HCT116 (cell line): ENCODE data around the gene TGM2. TPM values are rescaled to one million over a fixed set of nuclear protein-coding genes. Genes with fewer than 3 reads are reported as not detected.
A peak's percentile ranks its signal among the peaks of the same experiment; 100 is the strongest.

Experiments
- ATAC-seq: fragments of 200-7000 bp; cut with Tn5 transposase; 2 replicates; pipeline ENCODE4 v1.9.1; 2020; ENCODE audit warnings: mild to moderate bottlenecking, moderate library complexity
- BruUV-seq: library from RNA; stranded (reverse); fragments of 400-500 nt; replicated peaks from 2 replicates; lab custom pipeline; 2021; lab: Mats Ljungman, UMichigan
- CTCF ChIA-PET: fragments of 300-600 bp; sonication (Branson Sonifier 250); formaldehyde crosslinking; loops from one replicate; lab custom pipeline; 2021; ENCODE audit warnings: antibody characterized with exemption; lab: Charles Lee
- POLR2A ChIA-PET: fragments of 300-600, 350-600 bp; sonication (Branson Sonifier 250); formaldehyde crosslinking; loops from one replicate; lab custom pipeline; 2021; ENCODE audit warnings: antibody characterized with exemption; lab: Charles Lee
- RAD21 ChIA-PET, 2 experiments: fragments of 300-600 bp; sonication (Branson Sonifier 250); formaldehyde crosslinking; loops; one replicate each; lab custom pipeline; 2023; ENCODE audit warnings: low total read pairs in 2 of 2; ENCODE audit not compliant: uncharacterized antibody in 2 of 2, unreplicated experiment in 2 of 2, low non-redundant PET in 1 of 2; lab: Charles Lee
- DNase-seq: peaks from one replicate; pipeline ENCODE4 v3.0.0-alpha.2; 2010; ENCODE audit warnings: low read depth, low spot score
- H2AFZ ChIP-seq: fragments of 200-600 bp; shearing (Covaris generic), sonication (generic); 2 replicates; pipeline ENCODE4 v1.6.1; 2017; ENCODE audit warnings: low read depth, mixed run types, mixed read lengths, antibody characterized with exemption, low read length; ENCODE audit not compliant: poor library complexity, severe bottlenecking
- H3K27ac ChIP-seq: 2 replicates; pipeline ENCODE4 v1.5.1; 2012; ENCODE audit warnings: low read depth, low read length
- H3K27me3 ChIP-seq: fragments of 200-600 bp; sonication (generic); 2 replicates; pipeline ENCODE4 v1.6.1; 2016; ENCODE audit warnings: mixed run types, low read length, mixed read lengths; ENCODE audit not compliant: insufficient read depth
- H3K36me3 ChIP-seq, 2 experiments: fragments of 200-500 bp in 1 of 2; fragments of 200-600 bp in 1 of 2; sonication (Bioruptor generic) in 1 of 2; sonication (generic) in 1 of 2; 2 replicates each; pipeline versions ENCODE4 v1.5.1 to v1.6.1; 2014 to 2016; ENCODE audit warnings: low read length in 2 of 2, inconsistent platforms in 1 of 2, mixed read lengths in 1 of 2, mixed run types in 1 of 2; ENCODE audit not compliant: insufficient read depth in 2 of 2, control insufficient read depth in 1 of 2
- H3K4me1 ChIP-seq, 2 experiments: fragments of 200-600 bp in 1 of 2; sonication (generic) in 1 of 2; 2 replicates each; pipeline versions ENCODE4 v1.5.1 to v1.6.1; 2012 to 2017; ENCODE audit warnings: low read length in 2 of 2, inconsistent platforms in 1 of 2, mild to moderate bottlenecking in 1 of 2, mixed read lengths in 1 of 2, mixed run types in 1 of 2, moderate library complexity in 1 of 2; ENCODE audit not compliant: insufficient read depth in 2 of 2, control insufficient read depth in 1 of 2
- H3K4me2 ChIP-seq: fragments of 200-600 bp; sonication (generic); 2 replicates; pipeline ENCODE4 v1.6.1; 2017; ENCODE audit warnings: mixed run types, low read length, mixed read lengths
- H3K4me3 ChIP-seq, 2 experiments: fragments of 200-600 bp in 1 of 2; sonication (generic) in 1 of 2; replicated peaks in 1 of 2; 2 replicates each; pipeline ENCODE4 v1.5.1; 2011 to 2016; ENCODE audit warnings: low read length in 2 of 2, control low read depth in 1 of 2, low read depth in 1 of 2, mild to moderate bottlenecking in 1 of 2, mixed read lengths in 1 of 2, mixed run types in 1 of 2
- H3K79me2 ChIP-seq: fragments of 200-600 bp; sonication (generic); 2 replicates; pipeline ENCODE4 v1.6.1; 2017; ENCODE audit warnings: mild to moderate bottlenecking, mixed run types, low read length, moderate library complexity, mixed read lengths; ENCODE audit not compliant: insufficient read depth
- H3K9ac ChIP-seq: fragments of 200-600 bp; sonication (generic); 2 replicates; pipeline ENCODE4 v1.6.1; 2016; ENCODE audit warnings: low read length, mixed read lengths
- H3K9me2 ChIP-seq: fragments of 200-600 bp; sonication (generic), shearing (Covaris generic); 2 replicates; pipeline ENCODE4 v1.6.1; 2017; ENCODE audit warnings: mixed run types, mild to moderate bottlenecking, moderate library complexity; ENCODE audit not compliant: insufficient read depth
- H3K9me3 ChIP-seq, 2 experiments: fragments of 200-500 bp in 1 of 2; fragments of 200-600 bp in 1 of 2; sonication (Bioruptor generic) in 1 of 2; sonication (generic) in 1 of 2; 2 replicates each; pipeline ENCODE4 v1.6.1; 2014 to 2017; ENCODE audit warnings: low read length in 2 of 2, mixed read lengths in 2 of 2, inconsistent platforms in 1 of 2, low read depth in 1 of 2, mild to moderate bottlenecking in 1 of 2, mixed run types in 1 of 2, moderate library complexity in 1 of 2; ENCODE audit not compliant: control insufficient read depth in 1 of 2, insufficient read depth in 1 of 2
- H4K20me1 ChIP-seq: fragments of 200-600 bp; sonication (generic), shearing (Covaris generic); 2 replicates; pipeline ENCODE4 v1.6.1; 2017; ENCODE audit warnings: mixed run types, mild to moderate bottlenecking, moderate library complexity; ENCODE audit not compliant: insufficient read depth
- CBX3 ChIP-seq: IDR thresholded peaks from 2 replicates; pipeline ENCODE4 v1.6.1; 2012; ENCODE audit warnings: low read depth
- POLR2A ChIP-seq: IDR thresholded peaks from 2 replicates; pipeline ENCODE4 v1.7.0; 2011; ENCODE audit warnings: borderline replicate concordance; ENCODE audit not compliant: insufficient read depth, insufficient read length; ENCODE audit errors: extremely low read depth
- YY1 ChIP-seq: IDR thresholded peaks from 2 replicates; pipeline ENCODE4 v1.6.1; 2011; ENCODE audit warnings: low read length, low read depth, moderate library complexity, mild to moderate bottlenecking; ENCODE audit not compliant: insufficient replicate concordance; ENCODE audit errors: extremely low read depth
- ZFX ChIP-seq: fragments of 450-650 bp; IDR thresholded peaks from 2 replicates; pipeline ENCODE4 v1.6.1; 2017
- intact Hi-C: fragments of 100-400 bp; cut with micrococcal nuclease; formaldehyde crosslinking; loops from 2 replicates; pipeline ENCODE4 v1.10.0; 2022
- total RNA-seq: library from RNA; stranded (reverse); gene quantifications from one replicate; pipeline ENCODE4 v1.2.1, GENCODE V29; 2021; ENCODE audit not compliant: unreplicated experiment
- TF ChIP-seq, protein P1 (sequence below), 3 experiments: fragments of 200-600 bp in 1 of 3; sonication (generic) in 1 of 3; IDR thresholded peaks in 2 of 3; conservative IDR thresholded peaks in 1 of 3; 2 replicates each; pipeline ENCODE4 v1.5.1; 2012 to 2017; ENCODE audit warnings: low read depth in 2 of 3, low read length in 2 of 3, antibody characterized with exemption in 1 of 3, borderline replicate concordance in 1 of 3, control low read depth in 1 of 3, mild to moderate bottlenecking in 1 of 3, mixed read lengths in 1 of 3, mixed run types in 1 of 3, moderate library complexity in 1 of 3; ENCODE audit not compliant: insufficient read depth in 1 of 3
- TF ChIP-seq, protein P2 (sequence below): IDR thresholded peaks from 2 replicates; pipeline ENCODE4 v1.6.1; 2012
- TF ChIP-seq, protein P3 (sequence below): IDR thresholded peaks from 2 replicates; pipeline ENCODE4 v1.6.1; 2012

Gene TGM2
- total RNA-seq, 1 experiment from 2014 or later, result 6.1 TPM

DNA sequence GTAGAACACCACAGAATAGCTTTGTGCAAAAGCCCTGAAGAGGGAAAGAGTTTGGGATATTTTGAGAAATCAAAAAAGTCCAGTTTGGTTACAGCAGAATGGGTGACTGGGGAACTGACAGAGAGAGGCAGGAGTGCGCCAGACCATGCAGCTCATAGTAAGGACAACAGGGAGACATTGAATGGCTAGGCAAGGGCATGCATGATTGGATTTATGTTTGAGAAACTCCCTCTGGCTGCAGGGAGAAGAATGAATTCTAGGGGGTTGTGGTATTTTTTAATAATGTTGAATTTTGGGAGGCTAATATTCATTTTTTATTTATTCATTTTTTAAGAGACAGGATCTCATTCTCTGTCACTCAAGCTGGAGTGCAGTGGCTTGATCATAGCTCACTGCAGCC lies 49.9 kb downstream of the TGM2 start:
- Histone ChIP-seq H3K4me1 (peaks cover 5 to 34% of the 10 kb centered on the region in 2 experiments; a peak in 3 of 4 replicates), H3K27me3 (no peaks in the 10 kb centered on the region), H3K9me2 (no peaks in the 10 kb centered on the region), H3K4me3 (no peak overlapping the region), H4K20me1 (no peaks in the 10 kb centered on the region), H3K9ac (no peak overlapping the region), H3K27ac (no peak overlapping the region), H2AFZ (no peak overlapping the region), H3K4me2 (no peak overlapping the region), H3K36me3 (no peaks in the 10 kb centered on the region), H3K79me2 (no peaks in the 10 kb centered on the region), H3K9me3 (no peaks in the 10 kb centered on the region)
- ATAC-seq, result no peak
- no peak for DNase-seq
- BruUV-seq, result no TSS peak
- intact Hi-C loops, result no loop called here
- ChIA-PET RAD21 (no interaction called here), POLR2A (no interaction called here), CTCF (interaction anchor here (0.9 to 4.4 kb wide), 3 partner anchors 12 to 106 kb away, joined by 3 to 27 read pairs (median 3); no protein-coding TSS in a partner anchor)
- no peak for TF ChIP-seq YY1
- TF ChIP-seq, protein P1, sequence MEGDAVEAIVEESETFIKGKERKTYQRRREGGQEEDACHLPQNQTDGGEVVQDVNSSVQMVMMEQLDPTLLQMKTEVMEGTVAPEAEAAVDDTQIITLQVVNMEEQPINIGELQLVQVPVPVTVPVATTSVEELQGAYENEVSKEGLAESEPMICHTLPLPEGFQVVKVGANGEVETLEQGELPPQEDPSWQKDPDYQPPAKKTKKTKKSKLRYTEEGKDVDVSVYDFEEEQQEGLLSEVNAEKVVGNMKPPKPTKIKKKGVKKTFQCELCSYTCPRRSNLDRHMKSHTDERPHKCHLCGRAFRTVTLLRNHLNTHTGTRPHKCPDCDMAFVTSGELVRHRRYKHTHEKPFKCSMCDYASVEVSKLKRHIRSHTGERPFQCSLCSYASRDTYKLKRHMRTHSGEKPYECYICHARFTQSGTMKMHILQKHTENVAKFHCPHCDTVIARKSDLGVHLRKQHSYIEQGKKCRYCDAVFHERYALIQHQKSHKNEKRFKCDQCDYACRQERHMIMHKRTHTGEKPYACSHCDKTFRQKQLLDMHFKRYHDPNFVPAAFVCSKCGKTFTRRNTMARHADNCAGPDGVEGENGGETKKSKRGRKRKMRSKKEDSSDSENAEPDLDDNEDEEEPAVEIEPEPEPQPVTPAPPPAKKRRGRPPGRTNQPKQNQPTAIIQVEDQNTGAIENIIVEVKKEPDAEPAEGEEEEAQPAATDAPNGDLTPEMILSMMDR (IDR thresholded peaks at IDR 0.05 in 2 of 3, conservative IDR thresholded peaks at IDR 0.05 in 1 of 3; ENCODE audit: borderline replicate concordance in 1 of 3, insufficient read depth in 1 of 3, low read depth in 2 of 3, low read length in 2 of 3), result peak; percentile 18 to 28 (median 24); a peak in 4 of 6 replicates

DNA sequence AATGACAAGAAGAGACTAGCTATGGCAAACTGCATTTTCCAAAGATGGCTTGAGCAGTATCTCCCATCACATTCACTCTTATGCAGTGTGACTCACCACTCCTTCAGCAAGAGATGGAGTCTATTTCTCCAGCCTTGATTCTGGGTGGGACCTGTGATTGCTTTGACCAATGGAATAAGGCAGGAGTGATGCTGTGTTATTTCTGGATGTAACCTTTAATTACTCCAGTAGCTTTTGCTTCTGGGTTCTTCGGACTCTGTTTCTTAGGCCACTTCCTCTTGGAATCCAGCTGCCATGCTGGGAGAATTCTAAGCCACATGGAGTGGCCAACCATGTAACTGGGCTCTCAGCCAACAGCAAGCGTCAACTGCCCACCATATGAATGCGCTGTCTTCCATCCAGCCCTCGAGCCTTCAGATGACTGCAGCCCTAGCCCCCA lies 50.7 kb downstream of the TGM2 start:
- POLR2A ChIA-PET, result no interaction called here
- Histone ChIP-seq H3K9ac (no peak overlapping the region), H4K20me1 (no peaks in the 10 kb centered on the region), H3K4me3 (no peak overlapping the region), H3K4me1 (peaks cover 7 to 42% of the 10 kb centered on the region in 2 experiments; a peak in 3 of 4 replicates), H3K27ac (no peak overlapping the region), H3K79me2 (no peaks in the 10 kb centered on the region), H3K36me3 (no peaks in the 10 kb centered on the region), H3K9me3 (no peaks in the 10 kb centered on the region), H3K4me2 (no peak overlapping the region), H2AFZ (no peak overlapping the region)
- intact Hi-C loops, result no loop called here
- CTCF ChIA-PET, result interaction anchor here (0.7 to 4.4 kb wide), 8 partner anchors 8 to 294 kb away, joined by 3 to 27 read pairs (median 4); no protein-coding TSS in a partner anchor
- ATAC-seq (no peak), DNase-seq (no peak)
- BruUV-seq, result no TSS peak
- RAD21 ChIA-PET, result interaction anchor here (1.9 to 2.3 kb wide), 2 partner anchors 107 kb away, joined by 5 to 11 read pairs; no protein-coding TSS in a partner anchor
- TF ChIP-seq POLR2A (no peak), CBX3 (no peak), ZFX (no peak)
- TF ChIP-seq, protein P2, sequence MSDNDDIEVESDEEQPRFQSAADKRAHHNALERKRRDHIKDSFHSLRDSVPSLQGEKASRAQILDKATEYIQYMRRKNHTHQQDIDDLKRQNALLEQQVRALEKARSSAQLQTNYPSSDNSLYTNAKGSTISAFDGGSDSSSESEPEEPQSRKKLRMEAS, result no peak
- TF ChIP-seq, protein P3, sequence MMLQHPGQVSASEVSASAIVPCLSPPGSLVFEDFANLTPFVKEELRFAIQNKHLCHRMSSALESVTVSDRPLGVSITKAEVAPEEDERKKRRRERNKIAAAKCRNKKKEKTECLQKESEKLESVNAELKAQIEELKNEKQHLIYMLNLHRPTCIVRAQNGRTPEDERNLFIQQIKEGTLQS, result no peak
- TF ChIP-seq, all 23 proteins: peak for 0
- H3K27me3 ChIP-seq, result no peaks in the 10 kb centered on the region
- H3K9me2 ChIP-seq, result no peaks in the 10 kb centered on the region
